Left kidney (tissue), 2 donors: ENCODE measurements around the gene UBTD2. TPM values are rescaled to one million over a fixed set of nuclear protein-coding genes. Genes with fewer than 3 reads are reported as not detected.

Experiments used
- DNase-seq: peaks from one replicate; pipeline ENCODE4 v3.0.0-alpha.2; 2013
- polyA plus RNA-seq: library from polyadenylated mRNA; unstranded; fragments of 120-200 nt; gene quantifications from one replicate; pipeline ENCODE4 v1.2.1, GENCODE V29; 2013; ENCODE audit not compliant: insufficient read length

Gene UBTD2
- polyA plus RNA-seq, 1 donor, result 77.0 TPM

GRCh38 chr5:172194985-172195774 lies 88.4 kb downstream of the UBTD2 start:
- no peak for DNase-seq

DNA sequence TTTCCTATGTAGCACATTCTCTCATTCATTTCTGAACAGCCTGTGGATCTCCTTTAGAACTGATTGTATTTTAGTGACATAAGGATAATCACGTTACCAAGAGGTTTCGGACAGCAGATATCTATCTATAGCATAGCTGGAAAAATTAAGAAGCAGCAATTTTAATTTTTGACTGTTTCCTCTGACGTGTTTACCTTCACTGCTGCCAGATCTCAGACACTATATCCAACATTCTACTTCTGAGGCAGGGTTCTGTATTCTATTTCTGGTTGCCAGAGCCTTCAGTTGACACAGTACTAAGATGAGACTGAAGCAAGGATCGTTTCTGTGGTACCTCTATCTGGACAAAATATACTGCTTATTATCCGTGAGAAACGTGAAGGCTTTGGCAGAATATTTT lies 89.7 kb downstream of the UBTD2 start, which contains the start of gene EFCAB9:
Gene EFCAB9 (plus strand): TSS at position 301 of the 400 bp plus-strand sequence. CDS start 1 bp downstream, at position 302.
- no peak for DNase-seq

- no peak for DNase-seq
Measured at GRCh38 chr5:172189693-172190296, 93.8 kb downstream of the UBTD2 start.

GRCh38 chr5:172188893-172189692 lies 94.5 kb downstream of the UBTD2 start:
- no peak for DNase-seq

DNA sequence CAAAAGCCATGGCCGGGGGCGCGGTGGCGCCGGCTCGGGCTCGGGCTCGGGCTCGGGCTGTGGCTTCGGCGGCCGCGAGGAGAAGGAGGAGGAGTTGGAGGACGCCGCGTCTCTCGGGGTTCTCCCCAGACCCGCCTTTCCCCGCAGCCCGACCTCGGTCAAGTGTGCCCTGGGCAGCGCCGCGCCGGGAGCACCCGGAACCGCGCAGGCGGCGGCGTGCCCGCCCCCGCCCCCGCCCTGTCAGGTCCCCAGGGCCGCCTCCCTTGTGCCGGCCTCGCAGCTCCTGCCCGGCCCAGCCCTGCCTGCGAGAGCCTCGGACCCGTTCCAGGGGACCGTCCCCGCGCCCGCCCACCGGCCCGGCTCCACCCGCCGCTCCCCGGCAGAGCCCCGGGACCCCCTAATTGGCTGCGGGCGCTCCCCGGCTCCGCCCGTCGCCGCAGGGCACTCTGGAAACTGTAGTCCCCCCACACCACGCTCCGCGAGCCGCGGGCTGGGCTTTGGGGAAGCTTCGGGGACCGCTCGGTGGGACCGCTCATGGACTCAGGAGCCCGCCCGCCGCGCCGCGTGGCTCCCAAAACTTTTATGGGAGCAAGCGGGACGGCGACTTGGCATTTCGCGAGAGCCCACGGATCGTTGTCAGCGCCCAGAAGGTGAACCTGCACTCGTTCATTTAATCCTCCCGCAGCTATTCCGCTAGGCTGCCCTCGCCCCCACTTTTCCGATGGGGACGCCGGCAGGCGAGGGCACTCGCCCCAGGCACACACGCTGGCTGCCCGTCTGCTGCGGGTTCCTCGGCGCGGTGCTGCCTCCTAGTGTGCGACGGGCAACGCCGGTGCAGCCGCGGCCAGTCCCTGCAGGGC lies 95.3 kb downstream of the UBTD2 start, which contains the start of gene STK10:
Gene STK10 (minus strand): TSS at position 192 of the 860 bp plus-strand sequence. CDS start 182 bp downstream, at position 10.
- DNase-seq, result peak; percentile 87

- DNase-seq, result no peak
Measured at GRCh38 chr5:172187118-172188032, 96.2 kb downstream of the UBTD2 start.

DNA sequence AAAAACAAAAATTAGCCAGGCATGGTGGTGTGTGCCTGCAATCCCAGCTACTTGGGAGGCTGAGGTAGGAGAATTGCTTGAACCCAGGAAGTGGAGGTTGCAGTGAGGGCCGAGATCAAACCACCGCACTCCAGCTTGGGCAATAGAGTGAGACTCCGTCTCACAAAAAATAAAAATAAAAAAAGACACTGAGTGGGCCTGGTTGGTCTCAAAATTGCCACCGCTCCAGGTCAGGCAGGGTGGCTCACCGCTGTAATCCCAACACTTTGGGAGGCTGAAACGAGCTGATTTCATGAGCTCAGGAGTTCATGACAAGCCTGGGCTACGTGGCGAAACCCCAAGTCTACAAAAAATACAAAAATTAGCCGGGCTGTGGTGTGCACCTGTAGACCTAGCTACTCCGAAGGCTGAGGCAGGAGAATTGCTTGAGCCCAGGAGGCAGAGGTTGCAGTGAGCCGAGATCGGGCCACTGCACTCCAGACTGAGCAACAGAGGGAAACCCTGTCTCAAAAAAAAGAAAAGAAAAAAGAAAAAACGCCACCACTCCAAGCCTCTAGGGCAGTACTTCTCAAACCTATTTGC lies 97.4 kb downstream of the UBTD2 start:
- DNase-seq, result no peak

GRCh38 chr5:172185096-172185461 lies 98.5 kb downstream of the UBTD2 start:
- DNase-seq, result no peak

GRCh38 chr5:172183881-172184280 lies 99.7 kb downstream of the UBTD2 start:
- DNase-seq, result no peak

- no peak for DNase-seq
Measured at GRCh38 chr5:172182291-172182690, 101.3 kb downstream of the UBTD2 start.

DNA sequence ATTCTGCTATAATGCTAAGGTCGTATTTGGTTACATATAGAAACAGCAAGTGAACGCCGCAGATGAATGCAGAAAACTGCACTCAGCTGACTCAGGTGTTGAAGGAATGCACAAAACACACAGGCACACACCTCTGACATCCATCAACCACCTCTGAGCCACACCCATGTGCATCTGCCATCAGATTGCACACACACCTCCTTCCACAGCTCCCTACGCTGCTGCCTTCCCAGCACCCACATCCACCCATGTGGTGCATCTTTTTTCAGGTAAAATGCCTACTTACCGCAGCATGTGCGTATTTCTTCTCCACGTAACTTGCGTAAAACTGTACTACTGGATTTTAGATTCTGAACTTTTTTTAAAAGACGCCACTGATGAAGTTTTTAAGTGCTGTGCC lies 102.6 kb downstream of the UBTD2 start:
- no peak for DNase-seq

DNA sequence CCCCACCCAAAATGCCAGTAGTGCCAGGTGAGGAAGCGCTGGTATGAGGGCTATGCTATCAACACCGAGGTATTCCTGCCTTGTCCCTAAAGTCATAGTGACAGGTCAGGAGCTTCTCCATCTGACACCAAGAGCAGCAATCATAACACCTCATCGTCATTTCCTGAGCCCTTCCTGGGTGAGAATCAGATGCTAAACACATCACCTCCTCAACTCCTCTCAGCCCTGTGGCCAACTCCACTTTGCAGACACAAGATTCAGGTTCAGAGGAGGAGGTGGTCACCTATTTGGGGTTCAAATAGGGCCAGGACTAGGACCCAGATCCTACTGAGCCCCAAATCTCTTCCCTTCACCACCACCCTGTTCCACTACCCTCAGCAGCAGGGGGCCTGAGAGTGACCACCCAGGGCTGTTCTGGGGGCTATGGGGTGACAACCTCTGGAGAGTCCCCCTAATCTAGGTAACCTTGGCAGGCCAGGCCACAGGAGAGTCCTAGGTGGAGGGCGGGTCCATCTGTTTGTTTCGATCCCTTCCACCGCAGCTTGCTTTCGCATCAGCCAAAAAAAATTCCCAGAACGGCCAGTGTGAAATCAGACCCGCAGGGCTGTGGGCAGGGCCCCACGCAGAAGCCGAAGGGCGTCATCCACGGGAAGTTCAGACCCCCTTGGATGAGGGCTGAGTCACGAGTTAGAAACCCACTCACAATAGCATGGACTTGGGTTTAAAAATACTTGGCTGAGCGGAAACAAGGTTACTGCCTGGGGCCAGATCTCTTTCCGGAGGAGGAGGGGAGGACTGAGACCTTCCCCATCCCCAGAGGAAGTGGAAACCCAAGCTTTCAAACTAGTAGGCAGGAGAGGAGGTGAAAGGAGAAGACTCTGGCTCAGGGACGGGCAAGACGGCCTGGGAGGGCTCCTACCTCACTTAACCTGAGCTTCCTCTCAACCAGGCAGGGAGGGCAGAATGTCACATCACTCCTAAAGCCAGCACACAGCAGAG lies 104.3 kb downstream of the UBTD2 start:
- no peak for DNase-seq

DNA sequence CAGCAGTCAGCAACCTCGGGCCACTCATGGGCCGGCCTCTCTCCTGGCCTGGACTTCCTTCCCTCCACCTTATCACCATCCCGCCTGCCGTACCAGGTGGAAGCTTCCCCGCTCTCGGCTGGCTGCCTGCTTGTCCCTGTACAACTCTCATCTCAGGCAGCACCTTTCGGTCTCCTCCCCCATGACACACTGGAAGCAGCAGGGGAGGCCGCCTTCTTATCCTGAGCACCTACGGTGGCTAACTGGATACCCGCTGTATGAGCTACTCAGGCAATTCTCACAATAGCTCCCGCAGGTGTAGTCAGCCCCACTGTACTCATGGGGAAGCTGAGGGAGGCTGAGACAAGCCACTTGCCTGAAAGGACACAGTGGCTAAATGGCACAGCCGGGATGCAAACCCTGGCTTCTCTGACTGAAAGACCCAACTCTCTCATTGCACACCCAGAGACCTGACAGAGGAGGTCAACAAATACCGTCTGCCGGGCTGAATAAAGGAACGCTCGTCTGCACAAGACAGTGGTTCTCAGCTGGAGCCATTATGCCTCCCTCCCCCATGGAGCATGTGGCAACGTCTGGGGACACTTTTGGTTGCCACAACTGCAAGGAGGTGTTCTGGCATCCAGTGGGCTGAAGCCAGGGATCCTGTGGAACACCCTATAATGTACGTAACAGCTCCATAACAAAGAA lies 105.1 kb downstream of the UBTD2 start:
- no peak for DNase-seq

GRCh38 chr5:172177176-172177575 lies 106.4 kb downstream of the UBTD2 start:
- DNase-seq, result no peak

- no peak for DNase-seq
Measured at GRCh38 chr5:172175263-172175719, 108.3 kb downstream of the UBTD2 start.

DNA sequence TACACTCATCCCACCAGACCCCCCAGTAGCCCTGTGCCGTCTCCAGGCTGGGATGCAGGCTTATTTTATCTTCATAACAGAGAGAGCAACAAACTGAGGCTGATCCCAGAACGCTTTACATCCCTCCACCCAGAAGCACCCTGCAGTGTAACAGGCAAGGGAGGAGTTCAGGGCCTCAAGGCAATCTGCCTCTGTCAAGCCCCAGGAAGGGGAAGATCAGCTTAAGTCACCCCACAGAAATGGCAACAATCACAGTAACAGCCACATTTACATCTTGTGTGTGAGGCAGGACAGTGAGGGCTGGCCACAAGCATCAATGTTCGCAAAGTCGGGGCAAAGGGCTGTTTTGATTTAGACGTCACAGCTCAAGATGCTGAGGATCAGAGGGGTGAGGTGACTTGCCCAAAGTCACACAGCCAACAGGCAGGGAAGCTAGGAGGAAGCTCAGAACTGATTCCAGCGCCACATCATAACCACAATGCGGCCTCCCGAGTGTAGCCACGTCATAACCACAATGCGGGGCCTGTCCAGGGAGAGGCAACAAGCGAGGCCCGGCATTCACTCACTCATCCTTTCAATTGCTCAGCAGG lies 109.9 kb downstream of the UBTD2 start:
- DNase-seq, result no peak

DNA sequence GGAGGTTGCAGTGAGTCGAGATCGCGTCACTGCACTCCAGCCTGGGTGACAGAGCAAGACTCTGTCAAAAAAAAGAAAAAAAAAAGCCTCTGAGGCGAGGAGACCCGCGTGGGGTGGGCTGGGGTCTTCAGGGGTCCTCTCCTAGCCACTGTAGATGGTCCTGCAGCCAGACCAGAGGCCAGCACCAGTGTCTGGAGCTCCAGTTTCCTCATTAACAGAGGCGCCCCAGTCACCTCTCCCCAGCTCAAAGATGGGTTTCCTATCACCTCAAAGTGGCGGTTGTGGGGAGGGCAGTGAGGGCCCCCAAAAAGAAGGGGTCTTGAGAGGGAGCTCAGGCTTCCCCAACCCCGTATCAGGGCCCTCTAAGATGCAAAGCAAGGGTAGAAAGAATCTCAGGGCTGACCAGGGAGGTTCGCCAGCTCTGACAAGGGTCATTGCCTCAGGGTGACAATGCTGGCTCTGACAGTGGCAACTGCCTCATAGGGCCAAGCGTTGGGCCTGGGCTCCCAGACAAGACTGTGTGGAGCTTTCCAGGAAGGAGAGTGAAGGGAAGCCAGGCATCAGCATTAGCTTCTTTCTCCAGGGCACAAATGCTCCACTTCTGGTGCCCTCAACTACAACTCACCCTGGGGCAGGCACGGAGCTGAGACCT lies 110.5 kb downstream of the UBTD2 start:
- DNase-seq, result no peak
